Left cardiac atrium (tissue), 4 donors: ENCODE data around the gene NTMT2. TPM values are rescaled to one million over a fixed set of nuclear protein-coding genes. Genes with fewer than 3 reads are reported as not detected.
"Not testable (repeated sequence)": the region's sequence is repeated elsewhere in the genome, so short reads cannot be mapped to it uniquely, and the experiment has no call there.

Experiments used
- ATAC-seq, 2 donors: fragments of 200-7000 bp; cut with Tn5 transposase; one replicate each; pipeline ENCODE4 v1.9.1; 2020; ENCODE audit warnings: mild to moderate bottlenecking in 2 of 2, moderate library complexity in 2 of 2
- DNase-seq: peaks from one replicate; pipeline ENCODE4 v3.0.0-alpha.2; 2020
- intact Hi-C, 2 donors: fragments of 100-400 bp; cut with DNase I; formaldehyde crosslinking; loops; one replicate each; pipeline versions ENCODE4 v1.14.1 to v1.15.1; 2022 to 2023
- total RNA-seq, 2 donors: library from RNA; stranded (reverse); fragmentation: NEBNext Ultra II Directional; extraction: Animal tissue kit (Norgen Biotek cat#: 25700); gene quantifications; one replicate each; pipeline ENCODE4 v1.2.1, GENCODE V29; 2021
- donor health status: DM: no; HTN: yes; CAD: no.
- donor health status: DM: no; HTN: yes; CAD: no; lungs with severe emphysema.
- donor health status: DM: yes; HTN: yes; CAD: no.
- donor health status: Dilated cardiomyopathy.

NTMT2 gene
- total RNA-seq, 2 donors from 2014 or later: 0.73 to 3.5 TPM

DNA sequence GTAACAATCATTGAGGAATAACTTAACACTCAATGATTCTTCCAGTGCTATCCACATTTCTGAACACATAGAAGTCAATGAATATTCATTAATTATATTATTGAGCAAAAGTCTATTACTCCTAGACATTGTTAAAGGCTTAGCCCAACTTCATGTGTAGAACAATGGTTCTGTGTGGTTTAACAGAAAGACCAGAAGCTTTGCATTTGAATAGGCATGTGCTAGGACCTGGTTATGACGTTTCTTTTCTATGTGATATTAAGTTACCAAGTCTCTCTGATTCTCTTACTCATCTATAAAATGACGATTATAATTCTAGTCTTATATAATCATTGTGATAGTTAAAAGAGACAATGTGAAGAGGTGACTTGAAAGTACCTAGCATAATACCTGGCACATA, 5.2 kb downstream of the NTMT2 start:
- DNase-seq (no peak), ATAC-seq (no peak)
- intact Hi-C loops: no loop called here

DNA sequence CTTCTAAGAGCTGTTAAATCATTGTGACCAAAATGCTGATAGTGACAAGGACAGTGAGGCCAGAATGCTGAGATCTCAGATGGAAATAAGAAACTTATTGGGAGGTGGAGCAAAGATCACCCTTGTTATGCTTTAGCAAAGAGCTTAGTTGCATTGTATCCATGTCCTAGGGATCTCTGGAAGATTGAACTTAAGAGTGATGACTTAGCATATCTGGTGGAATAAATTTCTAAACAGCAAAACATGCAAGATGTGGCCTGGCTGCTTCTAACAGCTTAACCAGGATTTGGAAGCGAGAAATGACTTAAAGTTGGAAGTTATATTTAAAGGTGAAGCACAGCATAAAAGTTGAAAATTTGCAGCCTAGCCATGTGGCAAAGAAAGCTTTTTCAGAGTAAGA, 7.7 kb downstream of the NTMT2 start:
- ATAC-seq (no peak), DNase-seq (no peak)
- intact Hi-C loops: no loop called here

DNA sequence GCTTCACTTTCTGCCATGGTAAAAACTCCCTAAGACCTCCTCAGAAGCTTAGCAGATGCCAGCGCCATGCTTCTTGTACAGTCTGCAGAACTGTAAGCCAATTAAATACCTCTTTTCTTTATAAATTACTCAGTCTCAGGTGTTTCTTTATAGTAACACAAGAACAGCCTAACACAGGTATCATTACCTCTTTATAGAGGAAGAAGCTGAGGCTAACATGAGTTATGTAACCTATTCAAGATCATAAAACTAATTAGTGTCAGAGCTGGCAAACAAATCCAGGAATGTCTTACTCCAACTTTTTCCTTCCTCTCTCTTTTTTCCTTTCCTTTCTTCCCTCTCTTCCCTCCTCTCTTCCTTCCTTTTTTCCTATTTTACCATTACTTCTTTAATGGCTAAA, 9.3 kb downstream of the NTMT2 start:
- intact Hi-C loops: no loop called here

DNA sequence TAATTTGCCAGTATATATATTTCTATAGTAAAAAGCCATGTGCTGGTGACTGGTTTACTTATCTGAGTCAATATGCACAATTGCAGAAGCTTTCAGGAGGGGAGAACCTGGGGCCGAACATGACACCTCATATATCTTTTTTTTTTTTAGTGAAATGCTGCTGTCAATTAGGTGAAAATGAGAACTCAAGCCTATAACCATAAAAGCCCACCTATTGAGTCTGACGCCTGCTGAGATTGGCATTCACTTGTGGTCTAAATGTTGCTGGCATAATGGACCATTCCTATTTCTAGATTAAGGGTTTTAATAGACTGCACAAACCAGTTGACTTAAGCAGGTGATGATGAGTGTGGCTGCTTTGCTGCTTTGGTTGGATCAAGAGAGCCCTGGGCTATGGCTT, 10.8 kb downstream of the NTMT2 start:
- DNase-seq (no peak), ATAC-seq (no peak)
- intact Hi-C loops: no loop called here

More for the DNA sequence above, 9.3 kb downstream of the NTMT2 start:
- ATAC-seq: no peak
- DNase-seq: no peak

DNA sequence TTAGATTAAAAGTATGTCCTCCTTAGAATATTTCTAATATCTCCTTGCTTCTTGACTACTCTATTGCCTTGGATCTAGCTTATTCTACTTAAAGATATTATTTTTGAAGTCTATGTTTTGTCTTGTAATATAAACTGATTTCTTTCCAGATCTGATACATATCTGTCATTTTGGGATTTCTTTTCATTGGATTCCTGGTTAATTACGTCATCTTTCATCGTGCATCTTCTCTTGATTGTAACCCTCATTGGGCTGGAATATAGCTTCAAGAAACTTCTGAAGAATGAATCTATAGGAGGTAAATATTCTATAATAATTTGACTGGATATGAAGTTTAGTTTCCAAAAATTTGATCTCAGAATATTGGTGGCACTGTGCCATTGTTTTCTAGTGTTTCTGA, 12.1 kb downstream of the NTMT2 start:
- DNase-seq (no peak), ATAC-seq (no peak)
- intact Hi-C loops: no loop called here

DNA sequence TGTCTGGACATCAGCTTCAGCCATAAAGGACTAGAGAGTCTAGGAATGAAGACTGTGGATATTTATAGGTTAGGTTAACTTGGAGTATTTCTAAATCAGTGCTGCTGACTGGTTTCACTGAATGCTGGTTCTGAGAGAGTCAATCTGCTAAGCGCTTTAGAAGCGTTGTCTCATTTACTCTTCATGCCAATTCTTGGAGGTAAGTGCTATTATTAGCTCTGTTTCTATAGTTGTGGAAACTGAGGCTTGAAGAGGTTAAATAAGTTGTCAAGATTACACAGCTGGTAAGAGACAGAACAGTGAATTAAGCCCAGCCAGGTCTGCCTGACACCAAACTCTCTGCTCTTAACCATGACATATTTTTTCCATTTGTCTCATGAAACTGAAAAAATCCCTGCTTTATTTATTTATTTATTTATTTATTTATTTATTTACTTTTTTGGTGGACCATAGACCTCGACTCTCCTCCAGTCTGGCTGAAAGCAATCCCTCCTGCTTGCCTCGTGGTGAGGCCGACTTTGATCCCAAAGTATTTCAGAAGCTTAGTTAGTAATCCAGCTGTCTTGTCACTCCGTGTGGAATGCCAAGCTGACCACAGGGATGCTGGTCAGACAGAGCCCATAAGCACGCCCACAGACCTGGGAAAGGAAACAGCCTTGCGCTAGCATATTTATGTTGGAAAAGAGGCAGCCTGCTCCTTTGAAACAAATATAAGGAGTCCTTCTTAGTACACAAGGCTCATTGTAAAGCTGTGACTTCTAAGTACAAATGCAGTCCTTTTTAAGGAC, 16.9 kb downstream of the NTMT2 start:
- DNase-seq: peak; percentile 57
- intact Hi-C loops: no loop called here
- peak; percentile 68 to 97 for ATAC-seq

DNA sequence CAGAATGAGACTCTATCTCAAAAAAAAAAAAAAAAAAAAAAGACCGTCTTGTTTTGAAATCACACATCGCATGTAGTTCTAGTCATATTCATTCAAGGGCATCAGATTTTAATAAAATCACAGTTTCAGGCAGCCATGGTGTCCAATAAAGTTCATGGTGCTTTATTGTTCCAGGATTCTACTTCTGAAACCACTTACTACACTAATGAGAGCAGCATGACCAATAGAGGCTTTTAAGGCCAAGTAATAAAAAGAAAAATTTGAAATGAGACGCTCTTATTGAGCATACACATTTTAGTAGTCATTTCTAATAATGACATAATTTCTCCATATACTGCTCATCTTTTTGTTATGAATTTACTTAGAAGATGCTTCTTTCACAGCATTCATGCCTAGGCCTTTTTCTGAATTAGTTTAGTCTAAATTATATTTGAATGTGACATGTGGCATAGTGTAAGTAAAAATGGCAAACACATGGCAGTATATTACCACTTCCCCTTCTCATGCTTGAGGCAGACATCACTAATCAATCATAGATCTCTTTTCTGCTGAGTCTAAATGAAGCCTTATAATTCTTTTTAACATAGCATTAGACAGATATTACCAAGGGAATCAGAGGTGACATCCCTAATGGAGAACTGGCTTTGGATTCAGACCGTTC, 18.5 kb downstream of the NTMT2 start:
- DNase-seq (no peak), ATAC-seq (no peak)
- intact Hi-C loops: no loop called here

DNA sequence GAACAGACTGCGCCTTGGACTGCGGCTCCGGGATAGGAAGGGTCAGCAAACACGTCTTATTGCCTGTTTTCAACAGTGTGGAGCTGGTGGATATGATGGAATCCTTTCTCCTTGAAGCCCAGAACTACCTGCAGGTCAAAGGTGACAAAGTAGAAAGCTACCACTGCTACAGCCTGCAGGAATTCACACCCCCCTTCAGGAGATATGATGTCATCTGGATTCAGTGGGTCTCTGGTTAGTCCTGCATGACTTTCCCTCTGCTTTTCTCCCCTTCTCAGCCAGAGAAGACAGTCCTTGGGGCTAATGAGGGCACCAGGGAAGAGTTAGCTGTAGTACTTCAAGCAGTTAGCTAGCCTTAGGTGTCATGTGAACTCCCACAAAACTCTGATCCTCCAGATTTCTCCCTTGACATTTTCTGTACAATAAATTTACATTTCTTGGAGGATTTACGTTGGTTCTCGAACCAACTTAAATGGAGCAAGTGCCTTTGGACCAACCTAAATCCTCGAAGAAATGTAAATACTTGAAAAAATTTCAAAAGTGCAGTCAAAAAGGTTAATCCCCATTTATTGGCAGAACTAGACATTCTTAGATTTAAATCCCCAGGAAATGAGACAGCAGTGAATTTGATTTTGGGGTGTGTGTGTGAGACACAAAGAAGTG, 20.9 kb downstream of the NTMT2 start:
- ATAC-seq: no peak

DNA sequence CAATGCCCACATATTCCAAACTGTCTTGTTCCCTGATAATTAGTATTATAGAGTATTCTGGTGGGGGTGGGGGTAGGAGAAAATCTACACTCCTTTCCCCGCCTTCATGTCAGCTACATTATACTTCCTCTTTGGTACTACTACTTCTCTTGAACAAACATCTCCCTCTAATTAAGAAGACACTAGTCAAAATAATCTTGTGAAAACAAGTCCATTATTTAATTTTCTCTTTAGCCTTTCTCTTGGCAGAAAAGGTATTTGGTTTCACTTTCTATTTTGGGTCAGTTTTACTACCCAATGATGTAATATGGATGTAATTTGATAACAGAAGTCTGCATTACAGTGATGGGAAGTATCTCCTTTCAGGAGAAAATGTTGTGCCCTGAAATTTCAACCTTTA, 22.5 kb downstream of the NTMT2 start:
- no peak for DNase-seq
- no peak for ATAC-seq
- intact Hi-C loops: no loop called here

More for the DNA sequence above, 20.9 kb downstream of the NTMT2 start:
- no peak for DNase-seq
- intact Hi-C loops: no loop called here

DNA sequence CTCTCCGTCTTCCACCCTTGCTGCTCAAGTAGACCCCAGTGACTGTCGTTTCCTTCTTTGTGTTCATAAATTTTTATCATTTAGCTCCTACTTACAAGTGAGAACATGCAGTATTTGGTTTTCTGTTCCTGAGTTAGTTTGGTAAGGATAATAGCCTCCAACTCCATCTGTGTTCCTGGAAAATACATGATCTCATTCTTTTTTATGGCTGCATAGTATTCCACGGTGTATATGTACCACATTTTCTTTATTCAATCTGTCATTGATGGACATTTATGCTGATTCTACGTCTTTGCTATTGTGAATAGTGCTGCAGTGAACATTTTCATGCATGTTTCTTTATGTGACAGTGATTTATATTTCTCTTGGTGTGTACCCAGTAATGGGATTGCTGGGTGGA, 24.8 kb downstream of the NTMT2 start:
- intact Hi-C loops, ATAC-seq, DNase-seq: not testable (repeated sequence)

DNA sequence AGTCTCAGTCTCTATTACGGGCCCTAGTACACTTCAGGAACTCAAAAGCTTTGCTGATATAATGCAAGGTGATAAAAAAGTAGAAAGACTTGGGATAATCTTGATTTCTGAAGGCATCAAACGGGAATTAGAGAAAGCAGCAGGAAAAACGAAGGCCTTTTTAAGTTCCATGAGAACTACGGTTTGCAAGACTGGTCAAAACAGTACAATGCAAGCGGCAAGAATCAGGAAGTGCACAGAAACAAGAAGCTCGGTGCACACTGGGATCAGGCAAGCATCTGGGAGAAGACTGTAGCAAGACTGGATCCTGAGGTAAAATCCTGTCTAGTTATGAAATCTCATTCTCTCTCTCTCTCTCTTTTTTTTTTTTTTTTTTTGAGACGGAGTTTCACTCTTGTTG, 28.6 kb downstream of the NTMT2 start:
- no peak for ATAC-seq
- DNase-seq: no peak
- intact Hi-C loops: no loop called here

DNA sequence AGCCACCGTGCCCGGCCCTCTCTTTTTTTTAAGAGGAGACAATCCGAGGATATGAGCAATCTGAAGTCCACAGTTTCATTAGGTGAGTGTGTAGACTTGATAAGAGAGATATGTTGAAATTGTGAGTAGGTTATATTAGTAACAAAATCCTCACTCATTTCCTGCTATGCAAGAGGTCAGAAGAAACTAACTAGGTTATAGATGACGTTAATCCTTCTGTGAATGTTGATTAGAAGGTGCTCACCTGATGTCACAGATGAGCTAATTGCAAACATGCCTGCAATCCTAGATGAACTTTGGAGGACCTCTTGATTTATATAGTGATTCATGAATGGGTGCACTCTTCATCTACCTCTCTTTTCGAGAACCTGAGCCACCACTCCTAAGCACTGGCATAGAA, 29.3 kb downstream of the NTMT2 start:
- intact Hi-C loops: no loop called here
- no peak for DNase-seq
- no peak for ATAC-seq

DNA sequence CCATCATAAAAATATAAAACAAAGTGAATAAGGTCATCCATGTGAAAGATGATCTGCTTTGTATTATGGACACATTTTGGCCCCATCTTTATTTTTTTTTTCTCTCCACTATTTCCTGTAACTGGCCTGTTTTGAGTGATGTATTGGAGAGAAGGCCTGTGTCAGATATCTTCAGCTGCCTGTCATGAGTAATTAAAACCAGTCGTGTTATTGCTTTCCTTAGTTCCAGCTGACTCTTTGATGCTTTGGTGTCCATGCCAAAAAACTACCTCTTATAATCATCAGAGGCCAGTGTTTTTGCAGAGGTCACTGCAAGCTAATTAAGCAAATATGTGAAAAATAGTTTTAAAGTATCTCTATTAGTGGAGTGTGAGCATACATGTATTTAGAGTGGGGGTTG, 29.7 kb downstream of the NTMT2 start:
- intact Hi-C loops: no loop called here
- DNase-seq (no peak), ATAC-seq (no peak)

DNA sequence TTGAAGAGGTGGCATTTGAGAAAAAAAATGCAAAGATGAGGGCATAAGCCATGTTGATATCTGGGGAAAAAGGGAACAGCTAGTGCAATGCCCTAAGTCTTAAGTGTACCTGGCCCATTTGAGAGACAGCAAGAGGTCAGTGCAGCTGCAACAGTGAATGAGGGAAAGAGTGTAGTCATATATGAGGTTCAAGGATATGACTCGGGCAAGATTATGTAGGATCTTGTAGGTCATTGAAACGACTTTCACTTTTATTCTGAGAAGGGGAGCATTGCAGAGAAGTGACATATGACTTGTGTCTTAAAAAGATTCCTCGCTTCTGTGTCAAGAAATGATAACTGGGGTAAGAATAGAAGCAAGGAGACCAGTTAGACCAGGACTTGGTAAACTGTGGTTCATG, 31.0 kb downstream of the NTMT2 start:
- intact Hi-C loops: no loop called here
- ATAC-seq (no peak), DNase-seq (no peak)

DNA sequence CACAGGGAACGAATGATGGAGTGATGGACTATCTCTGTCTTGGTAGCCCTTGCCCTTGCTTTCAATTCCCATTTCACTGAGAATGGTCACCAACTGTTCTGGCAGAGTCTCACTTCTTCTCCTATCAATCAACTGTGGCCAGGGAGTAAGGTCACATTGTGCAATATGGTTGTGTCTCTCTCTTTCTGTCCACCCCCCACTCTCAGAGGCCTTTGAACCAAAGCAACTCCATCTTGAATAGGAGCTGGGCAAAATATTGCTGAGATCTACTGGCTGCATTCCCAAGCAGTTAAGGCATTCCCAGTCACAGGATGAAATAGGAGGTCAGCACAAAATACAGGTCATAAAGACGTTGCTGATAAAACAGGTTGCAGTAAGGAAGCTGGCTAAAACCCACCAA, 36.7 kb downstream of the NTMT2 start:
- no peak for DNase-seq
- intact Hi-C loops: no loop called here
- ATAC-seq: no peak

DNA sequence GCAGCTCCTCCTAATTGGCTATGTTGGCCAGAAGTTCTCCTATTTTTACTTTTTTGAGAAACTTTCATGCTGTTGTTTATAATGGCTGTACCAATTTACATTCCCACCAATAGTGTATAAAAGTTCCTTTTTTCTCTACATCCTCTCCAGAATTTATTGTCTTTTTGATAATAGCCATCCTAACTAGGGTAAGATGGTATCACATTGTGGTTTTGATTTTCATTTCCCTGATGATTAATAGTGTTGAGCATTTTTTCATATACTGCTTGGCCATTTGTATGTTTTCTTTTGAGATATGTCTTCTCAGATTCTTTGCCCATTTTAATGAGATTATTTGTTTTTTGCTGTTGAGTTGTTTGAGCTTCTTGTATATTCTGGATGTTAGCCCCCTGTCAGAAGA, 46.8 kb downstream of the NTMT2 start:
- DNase-seq (no peak), ATAC-seq (no peak)
- intact Hi-C loops: no loop called here

DNA sequence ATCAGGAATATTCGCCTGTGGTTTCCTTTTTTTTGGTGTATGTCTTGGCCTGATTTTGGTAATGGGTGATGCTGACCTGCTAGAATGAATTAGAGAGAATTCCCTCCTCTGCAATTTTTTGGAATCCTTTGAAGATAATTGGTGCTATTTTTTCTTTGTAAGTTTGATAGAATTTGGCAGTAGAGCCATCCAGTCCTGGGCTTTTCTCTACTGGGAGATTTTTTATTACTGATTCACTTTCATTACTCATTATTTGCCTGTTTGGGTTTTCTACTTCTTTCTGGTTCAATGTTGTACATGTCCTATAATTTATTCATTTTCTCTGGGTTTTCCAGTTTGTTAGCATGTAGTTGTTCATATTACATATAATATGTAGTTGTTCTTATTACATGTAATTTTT, 48.7 kb downstream of the NTMT2 start:
- no peak for DNase-seq
- peak in 1 of 2 donors; percentile 56 for ATAC-seq
- intact Hi-C loops: no loop called here

DNA sequence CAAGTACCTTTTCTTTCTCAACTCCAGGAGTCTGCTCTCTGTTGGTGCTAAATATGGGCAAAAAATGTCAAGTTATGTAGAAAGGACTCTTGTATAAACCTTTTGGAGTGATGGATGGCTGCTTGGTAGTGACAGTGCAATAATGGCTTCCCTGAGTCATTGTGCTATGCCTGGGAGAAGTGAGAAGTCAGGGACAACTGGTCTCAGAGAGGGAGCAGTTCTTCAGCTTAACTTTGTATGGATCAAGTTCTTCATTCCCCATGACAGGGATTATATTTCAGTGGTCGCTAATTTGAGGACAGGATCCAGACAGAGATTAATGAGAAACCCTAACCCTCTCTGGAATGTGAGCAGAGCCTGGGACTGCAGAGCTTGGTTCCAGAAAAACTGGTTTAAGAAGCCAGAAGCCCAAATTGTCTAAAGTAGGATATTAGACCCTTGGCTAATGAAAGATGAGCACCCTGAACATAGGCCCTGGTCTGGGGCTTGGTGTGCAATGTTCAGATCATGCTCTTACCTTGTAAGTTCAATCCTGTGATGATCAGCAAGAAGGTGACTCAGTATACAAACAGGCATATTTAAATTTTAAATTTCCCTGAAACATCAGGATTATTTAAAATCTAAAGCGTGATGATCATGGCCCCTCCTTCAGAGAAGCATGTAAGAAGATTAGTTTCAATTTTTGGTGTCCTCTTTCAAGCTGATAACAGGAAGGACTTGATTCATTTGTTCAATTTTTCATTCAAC, 50.9 kb downstream of the NTMT2 start:
- intact Hi-C loops: no loop called here
- no peak for DNase-seq
- no peak for ATAC-seq

DNA sequence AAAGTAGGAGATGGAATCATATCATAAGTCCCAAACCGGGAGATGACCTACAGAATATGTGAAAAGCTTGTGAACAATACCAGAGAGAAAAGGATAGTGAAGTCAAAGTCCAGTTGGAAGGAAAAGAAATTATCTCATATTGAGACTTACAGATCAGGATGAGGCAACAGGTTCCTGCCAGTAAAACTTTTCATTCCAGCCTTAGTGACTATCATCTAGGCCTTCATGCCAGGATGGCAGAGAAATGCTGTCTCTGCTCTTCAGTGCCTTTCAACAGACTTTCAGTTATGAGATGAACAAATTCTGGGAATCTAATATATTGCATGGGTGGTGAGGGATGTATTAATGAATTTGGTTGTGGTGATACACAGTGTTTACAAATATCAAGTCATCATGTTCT, 52.3 kb downstream of the NTMT2 start:
- intact Hi-C loops: no loop called here
- no peak for DNase-seq

DNA sequence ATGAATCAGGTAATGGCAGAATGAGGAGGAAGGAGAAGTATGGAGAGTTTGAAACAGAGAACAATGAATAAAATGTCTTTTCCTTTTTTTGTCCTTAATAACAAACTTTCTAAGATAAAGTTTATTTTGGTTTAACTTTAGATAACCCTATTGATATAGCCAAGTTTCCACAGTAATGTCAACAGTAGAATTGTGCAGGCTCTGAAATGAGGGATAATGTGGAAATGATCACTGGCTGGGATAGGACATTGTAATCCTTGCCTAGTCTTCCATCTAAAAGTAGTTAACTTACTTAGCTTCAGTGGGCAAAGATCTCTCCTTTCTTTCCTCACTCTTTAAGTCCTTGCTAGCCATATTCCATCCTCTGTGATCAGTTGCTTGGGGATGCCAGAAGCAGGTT, 52.8 kb downstream of the NTMT2 start:
- intact Hi-C loops: no loop called here
- ATAC-seq: no peak
- no peak for DNase-seq

More for the DNA sequence above, 52.3 kb downstream of the NTMT2 start:
- ATAC-seq: no peak
